H1 (cell line): ENCODE data around the gene NRXN3. TPM values are rescaled to one million over a fixed set of nuclear protein-coding genes. Genes with fewer than 3 reads are reported as not detected.

ENCODE experiments used
- EP300 ChIP-seq, 2 experiments: IDR thresholded peaks; 1 replicate in 1 of 2; 2 replicates in 1 of 2; pipeline ENCODE4 v1.6.1; 2011 to 2012; ENCODE audit warnings: low read depth in 2 of 2, low read length in 2 of 2, mild to moderate bottlenecking in 2 of 2, borderline replicate concordance in 1 of 2, inconsistent platforms in 1 of 2, moderate library complexity in 1 of 2
- polyA plus RNA-seq, 7 experiments: library from polyadenylated mRNA; depleted of rRNA in 3 of 7; stranded (reverse) in 5 of 7; unstranded in 2 of 7; fragments of >200 nt in 5 of 7; fragments of 200-250 nt in 2 of 7; gene quantifications; 1 replicate in 5 of 7; 2 replicates in 1 of 7; 4 replicates in 1 of 7; pipeline versions ENCODE4 v1.2.1 to v1.2.3, GENCODE V29; 2011 to 2013; ENCODE audit warnings: missing spikeins in 2 of 7, mixed read lengths in 2 of 7
- total RNA-seq: library from RNA; stranded (reverse); fragmentation: NEBNext Ultra II Directional; extraction: Animal tissue kit (Norgen Biotek cat#: 25700); gene quantifications from 2 replicates; pipeline ENCODE4 v1.2.1, GENCODE V29; 2021

Gene NRXN3
- total and polyA plus RNA-seq, 2 of the 8 experiments (the other 6 are each of a cell fraction or from before 2014, with no cell fraction given): 2.6 to 4.1 TPM

GRCh38 chr14:79511146-79511545 is 1341.0 kb downstream of the NRXN3 start (continued):
- TF ChIP-seq EP300 (IDR thresholded peaks at IDR 0.05; ENCODE audit: borderline replicate concordance in 1 of 2, low read depth in 2 of 2, low read length in 2 of 2): no peak
